ENCODE measurements around the gene NEUROD1.

The NEUROD1 gene

GRCh38 chr2:181628590-181629585 lies 51.4 kb downstream of the NEUROD1 start:
- H3F3A ChIP-seq (ENCODE audit: insufficient read depth) = no peaks in the 10 kb centered on the region
- H3K4me3 ChIP-seq (ENCODE audit: insufficient read depth, low read length, poor library complexity, severe bottlenecking) = no peak overlapping the region
- no peaks in the 10 kb centered on the region for H3K79me2 ChIP-seq (ENCODE audit: insufficient read depth, low read length)
- H3K9me3 ChIP-seq (ENCODE audit: insufficient read depth, low read length) = no peaks in the 10 kb centered on the region
- H3K27ac ChIP-seq (ENCODE audit: low read depth, low read length) = no peak overlapping the region
- H2AFZ ChIP-seq (ENCODE audit: low read depth, low read length, severe bottlenecking) = no peak overlapping the region
- no peak for TF ChIP-seq CTCF (IDR thresholded peaks at IDR 0.05; ENCODE audit: insufficient read depth, low read length, poor library complexity, severe bottlenecking)
- TF ChIP-seq EZH2phosphoT487 (conservative IDR thresholded peaks at IDR 0.05; ENCODE audit: low read length) = no peak
- no peaks in the 10 kb centered on the region for H4K20me1 ChIP-seq (ENCODE audit: low read depth, low read length)
- H3K9me2 ChIP-seq (replicated peaks; ENCODE audit: insufficient read depth, low read length) = no peaks in the 10 kb centered on the region
- H3K4me2 ChIP-seq (ENCODE audit: low read depth, low read length, poor library complexity, severe bottlenecking) = no peak overlapping the region
- no peaks in the 10 kb centered on the region for H3K36me3 ChIP-seq (ENCODE audit: low read length)
- no peaks in the 10 kb centered on the region for H3K27me3 ChIP-seq (ENCODE audit: low read length)
- no peak overlapping the region for H3K9ac ChIP-seq (ENCODE audit: low read length)

GRCh38 chr2:181627545-181627944 lies 52.8 kb downstream of the NEUROD1 start:
- Histone ChIP-seq H4K20me1 (ENCODE audit: low read depth, low read length) (no peaks in the 10 kb centered on the region), H3K9me2 (replicated peaks; ENCODE audit: insufficient read depth, low read length) (no peaks in the 10 kb centered on the region), H3K9me3 (ENCODE audit: insufficient read depth, low read length) (no peaks in the 10 kb centered on the region), H3K79me2 (ENCODE audit: insufficient read depth, low read length) (no peaks in the 10 kb centered on the region), H3K4me3 (ENCODE audit: insufficient read depth, low read length, poor library complexity, severe bottlenecking) (no peak overlapping the region), H3K4me2 (ENCODE audit: low read depth, low read length, poor library complexity, severe bottlenecking) (no peak overlapping the region), H3K27ac (ENCODE audit: low read depth, low read length) (no peak overlapping the region), H3K36me3 (ENCODE audit: low read length) (no peaks in the 10 kb centered on the region), H2AFZ (ENCODE audit: low read depth, low read length, severe bottlenecking) (no peak overlapping the region), H3F3A (ENCODE audit: insufficient read depth) (no peaks in the 10 kb centered on the region), H3K27me3 (ENCODE audit: low read length) (no peaks in the 10 kb centered on the region), H3K9ac (ENCODE audit: low read length) (no peak overlapping the region)
- TF ChIP-seq CTCF (IDR thresholded peaks at IDR 0.05; ENCODE audit: insufficient read depth, low read length, poor library complexity, severe bottlenecking) = no peak
- TF ChIP-seq EZH2phosphoT487 (conservative IDR thresholded peaks at IDR 0.05; ENCODE audit: low read length) = no peak

- Histone ChIP-seq H2AFZ (ENCODE audit: low read depth, low read length, severe bottlenecking) (no peak overlapping the region), H3K9me3 (ENCODE audit: insufficient read depth, low read length) (no peaks in the 10 kb centered on the region), H3F3A (ENCODE audit: insufficient read depth) (no peaks in the 10 kb centered on the region), H3K4me3 (ENCODE audit: insufficient read depth, low read length, poor library complexity, severe bottlenecking) (no peak overlapping the region), H3K9ac (ENCODE audit: low read length) (no peak overlapping the region), H3K36me3 (ENCODE audit: low read length) (no peaks in the 10 kb centered on the region), H3K79me2 (ENCODE audit: insufficient read depth, low read length) (no peaks in the 10 kb centered on the region), H3K4me2 (ENCODE audit: low read depth, low read length, poor library complexity, severe bottlenecking) (no peak overlapping the region), H3K27ac (ENCODE audit: low read depth, low read length) (no peak overlapping the region), H3K27me3 (ENCODE audit: low read length) (no peaks in the 10 kb centered on the region), H4K20me1 (ENCODE audit: low read depth, low read length) (no peaks in the 10 kb centered on the region), H3K9me2 (replicated peaks; ENCODE audit: insufficient read depth, low read length) (no peaks in the 10 kb centered on the region)
- TF ChIP-seq CTCF (IDR thresholded peaks at IDR 0.05; ENCODE audit: insufficient read depth, low read length, poor library complexity, severe bottlenecking) = no peak
- no peak for TF ChIP-seq EZH2phosphoT487 (conservative IDR thresholded peaks at IDR 0.05; ENCODE audit: low read length)
Observed at GRCh38 chr2:181626671-181627070, 53.6 kb downstream of the NEUROD1 start.
